Esophagus muscularis mucosa (tissue), 4 donors: ENCODE data around the gene BNC2. TPM values are rescaled to one million over a fixed set of nuclear protein-coding genes. Genes with fewer than 3 reads are reported as not detected.
"Not testable (repeated sequence)": the region's sequence is repeated elsewhere in the genome, so short reads cannot be mapped to it uniquely, and the experiment has no call there.

Experiments used
- DNase-seq: peaks from one replicate; pipeline ENCODE4 v3.0.0-alpha.2; 2017; ENCODE audit errors: extremely low spot score
- H3K27ac ChIP-seq, 4 donors: fragments of 200-600 bp; sonication (generic); replicated peaks in 1 of 4; 1 replicate in 3 of 4; 2 replicates in 1 of 4; pipeline ENCODE4 v1.5.1; 2016 to 2019; ENCODE audit warnings: mild to moderate bottlenecking in 1 of 4
- H3K27me3 ChIP-seq, 4 donors: fragments of 200-600 bp; sonication (generic); one replicate each; pipeline versions ENCODE4 v1.5.1 to v1.6.0; 2016 to 2019
- H3K36me3 ChIP-seq, 4 donors: fragments of 200-600 bp; sonication (generic); one replicate each; pipeline ENCODE4 v1.5.1; 2016 to 2019
- H3K4me1 ChIP-seq, 4 donors: fragments of 200-600 bp; sonication (generic); one replicate each; pipeline ENCODE4 v1.5.1; 2016 to 2019
- H3K4me3 ChIP-seq, 4 donors: fragments of 200-600 bp; sonication (generic); 1 replicate in 2 of 4; 2 replicates in 2 of 4; pipeline ENCODE4 v1.5.1; 2016 to 2019; ENCODE audit warnings: mild to moderate bottlenecking in 4 of 4, moderate library complexity in 1 of 4
- H3K9me3 ChIP-seq, 4 donors: fragments of 200-600 bp; sonication (generic); 1 replicate in 3 of 4; 2 replicates in 1 of 4; pipeline ENCODE4 v1.5.1; 2016 to 2019
- EP300 ChIP-seq: sonication (generic); formaldehyde crosslinking; IDR thresholded peaks from one replicate; pipeline ENCODE4 v1.6.1; 2017; ENCODE audit warnings: antibody characterized with exemption
- POLR2A ChIP-seq: fragments of 450-650 bp; IDR thresholded peaks from one replicate; pipeline ENCODE4 v1.6.1; 2017; ENCODE audit warnings: antibody characterized with exemption, moderate library complexity, mild to moderate bottlenecking, low read depth
- POLR2AphosphoS5 ChIP-seq, 2 donors: sonication (generic); formaldehyde crosslinking; IDR thresholded peaks; one replicate each; pipeline ENCODE4 v1.6.1; 2017; ENCODE audit warnings: antibody characterized with exemption in 2 of 2
- WGBS: methylation state at CpG from one replicate; pipeline ENCODE4 v1.1.5; 2018; 5-methylcytosine and 5-hydroxymethylcytosine counted together
- intact Hi-C: fragments of 100-400 bp; cut with DNase I; formaldehyde crosslinking; loops from one replicate; pipeline ENCODE4 v1.15.1; 2023
- total RNA-seq, 4 donors: library from RNA; depleted of rRNA; stranded (reverse); fragments of >200 nt; gene quantifications; one replicate each; pipeline versions ENCODE4 v1.1.0 to v1.2.1, GENCODE V29; 2016
- TF ChIP-seq, protein P1 (sequence below), 3 experiments: fragments of 200-600 bp in 2 of 3; fragments of 450-650 bp in 1 of 3; sonication (generic) in 2 of 3; IDR thresholded peaks; one replicate each; pipeline ENCODE4 v1.5.1; 2017 to 2019; ENCODE audit warnings: antibody characterized with exemption in 3 of 3, mild to moderate bottlenecking in 2 of 3, moderate library complexity in 1 of 3

Gene BNC2
- total RNA-seq, 4 donors from 2014 or later = 95.3 to 138 (median 123) TPM

DNA sequence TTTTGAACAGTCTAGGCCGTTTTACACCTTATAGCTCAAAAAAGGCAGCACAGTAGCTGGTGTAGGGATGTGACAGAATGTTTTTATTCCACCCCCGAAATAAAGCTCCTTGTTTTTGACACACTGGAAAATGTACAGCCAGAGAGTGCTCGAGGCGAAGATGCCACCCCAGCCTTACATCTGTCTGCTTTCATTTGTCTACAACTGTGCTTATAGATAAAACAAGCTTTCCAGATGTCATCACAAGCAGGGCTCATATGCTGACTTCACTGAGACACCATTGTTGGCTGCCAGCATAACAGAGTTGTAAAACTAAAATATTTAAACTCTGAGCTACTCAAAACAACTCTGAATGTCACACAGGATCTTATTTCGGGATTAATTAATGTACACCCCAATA is 386.3 kb downstream of the BNC2 start:
- no peak overlapping the region for H3K27ac ChIP-seq
- WGBS = 51% methylated on average over 5 of the region's 5 CpGs
- no peaks in the 10 kb centered on the region for H3K27me3 ChIP-seq
- H3K4me1 ChIP-seq = peaks cover 0 to 52% (median 37%) of the 10 kb centered on the region in 4 donors
- intact Hi-C loops = no loop called here
- no peaks in the 10 kb centered on the region for H3K36me3 ChIP-seq
- no peak overlapping the region for H3K4me3 ChIP-seq
- DNase-seq = no peak
- TF ChIP-seq POLR2A (no peak), EP300 (no peak)
- TF ChIP-seq, protein P1, sequence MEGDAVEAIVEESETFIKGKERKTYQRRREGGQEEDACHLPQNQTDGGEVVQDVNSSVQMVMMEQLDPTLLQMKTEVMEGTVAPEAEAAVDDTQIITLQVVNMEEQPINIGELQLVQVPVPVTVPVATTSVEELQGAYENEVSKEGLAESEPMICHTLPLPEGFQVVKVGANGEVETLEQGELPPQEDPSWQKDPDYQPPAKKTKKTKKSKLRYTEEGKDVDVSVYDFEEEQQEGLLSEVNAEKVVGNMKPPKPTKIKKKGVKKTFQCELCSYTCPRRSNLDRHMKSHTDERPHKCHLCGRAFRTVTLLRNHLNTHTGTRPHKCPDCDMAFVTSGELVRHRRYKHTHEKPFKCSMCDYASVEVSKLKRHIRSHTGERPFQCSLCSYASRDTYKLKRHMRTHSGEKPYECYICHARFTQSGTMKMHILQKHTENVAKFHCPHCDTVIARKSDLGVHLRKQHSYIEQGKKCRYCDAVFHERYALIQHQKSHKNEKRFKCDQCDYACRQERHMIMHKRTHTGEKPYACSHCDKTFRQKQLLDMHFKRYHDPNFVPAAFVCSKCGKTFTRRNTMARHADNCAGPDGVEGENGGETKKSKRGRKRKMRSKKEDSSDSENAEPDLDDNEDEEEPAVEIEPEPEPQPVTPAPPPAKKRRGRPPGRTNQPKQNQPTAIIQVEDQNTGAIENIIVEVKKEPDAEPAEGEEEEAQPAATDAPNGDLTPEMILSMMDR (IDR thresholded peaks at IDR 0.05) = no peak
- H3K9me3 ChIP-seq = no peaks in the 10 kb centered on the region

DNA sequence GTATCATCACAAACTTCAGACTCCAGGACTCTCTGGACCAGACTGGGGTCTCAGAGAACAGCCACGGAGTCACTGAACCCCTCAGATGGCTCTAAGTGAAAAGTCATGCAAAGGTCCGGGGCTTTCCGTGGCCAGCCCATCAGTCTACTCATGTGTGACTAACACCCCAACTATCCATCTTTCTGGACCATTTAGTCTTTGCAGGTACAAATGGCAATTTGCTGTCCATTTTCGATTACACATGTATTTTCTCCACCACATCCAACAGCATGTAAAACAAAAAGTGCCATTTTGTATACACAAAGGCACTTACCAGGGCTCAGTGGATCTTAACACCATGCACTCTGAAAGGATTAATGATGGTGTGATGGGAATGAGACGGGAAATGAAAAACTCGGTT is 387.7 kb downstream of the BNC2 start:
- intact Hi-C loops = no loop called here
- no peaks in the 10 kb centered on the region for H3K36me3 ChIP-seq
- DNase-seq = no peak
- H3K27me3 ChIP-seq = no peaks in the 10 kb centered on the region
- WGBS = 95% methylated on average over 6 of the region's 6 CpGs
- H3K27ac ChIP-seq = no peak overlapping the region
- no peak overlapping the region for H3K4me3 ChIP-seq
- H3K4me1 ChIP-seq = peaks cover 0 to 42% (median 28%) of the 10 kb centered on the region in 4 donors
- TF ChIP-seq POLR2A = no peak
- TF ChIP-seq, protein P1 (IDR thresholded peaks at IDR 0.05) = no peak
- TF ChIP-seq POLR2AphosphoS5 (IDR thresholded peaks at IDR 0.05) = no peak
- TF ChIP-seq EP300 = no peak
- no peaks in the 10 kb centered on the region for H3K9me3 ChIP-seq

DNA sequence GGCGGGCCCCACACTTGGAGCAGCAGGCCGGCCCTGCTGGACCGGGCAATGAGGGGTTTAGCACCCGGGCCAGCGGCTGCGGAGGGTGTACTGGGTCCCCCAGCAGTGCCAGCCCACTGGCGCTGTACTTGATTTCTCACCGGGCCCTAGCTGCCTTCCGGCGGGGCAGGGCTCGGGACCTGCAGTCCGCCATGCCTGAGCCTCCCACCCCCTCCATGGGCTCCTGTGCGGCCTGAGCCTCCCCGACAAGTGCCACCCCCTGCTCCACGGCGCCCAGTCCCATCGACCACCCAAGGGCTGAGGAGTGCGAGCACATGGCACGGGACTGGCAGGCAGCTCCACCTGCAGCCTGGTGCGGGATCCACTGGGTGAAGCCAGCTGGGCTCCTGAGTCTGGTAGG is 389.9 kb downstream of the BNC2 start:
- intact Hi-C loops, H3K4me3 ChIP-seq, H3K27ac ChIP-seq, H3K27me3 ChIP-seq, H3K36me3 ChIP-seq, H3K9me3 ChIP-seq, DNase-seq: not testable (repeated sequence)
- WGBS = 100% methylated on average over 14 of the region's 20 CpGs
- H3K4me1 ChIP-seq = peaks cover 0 to 22% (median 17%) of the 10 kb centered on the region in 4 donors

DNA sequence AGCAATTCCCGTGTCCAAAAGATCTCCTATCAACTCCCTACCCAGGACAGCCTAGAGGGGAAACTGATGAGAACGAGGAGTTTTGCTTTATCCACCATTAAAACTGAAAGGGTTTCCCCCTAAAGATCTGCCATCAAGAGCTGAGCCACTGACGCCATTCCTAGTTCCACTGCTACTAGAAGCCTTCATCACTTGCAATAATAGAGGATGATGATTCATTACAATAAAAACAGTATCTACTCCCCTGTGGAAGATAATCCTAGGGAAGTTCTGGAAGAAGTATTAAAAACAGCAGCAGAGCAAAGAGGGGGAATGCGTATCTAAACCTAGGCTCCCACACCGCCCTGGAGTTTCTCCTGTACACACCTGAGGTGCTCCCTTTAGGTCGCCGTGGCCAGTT is 394.5 kb downstream of the BNC2 start:
- TF ChIP-seq, protein P1 (IDR thresholded peaks at IDR 0.05) = no peak
- no peak for TF ChIP-seq EP300
- TF ChIP-seq POLR2AphosphoS5 (IDR thresholded peaks at IDR 0.05) = no peak
- TF ChIP-seq POLR2A = no peak
- no peaks in the 10 kb centered on the region for H3K27me3 ChIP-seq
- H3K9me3 ChIP-seq = no peaks in the 10 kb centered on the region
- H3K4me3 ChIP-seq = no peak overlapping the region
- no peaks in the 10 kb centered on the region for H3K36me3 ChIP-seq
- no peak for DNase-seq
- H3K27ac ChIP-seq = no peak overlapping the region
- H3K4me1 ChIP-seq = no peaks in the 10 kb centered on the region
- 94% methylated on average over 7 of the region's 7 CpGs for WGBS
- intact Hi-C loops = no loop called here

DNA sequence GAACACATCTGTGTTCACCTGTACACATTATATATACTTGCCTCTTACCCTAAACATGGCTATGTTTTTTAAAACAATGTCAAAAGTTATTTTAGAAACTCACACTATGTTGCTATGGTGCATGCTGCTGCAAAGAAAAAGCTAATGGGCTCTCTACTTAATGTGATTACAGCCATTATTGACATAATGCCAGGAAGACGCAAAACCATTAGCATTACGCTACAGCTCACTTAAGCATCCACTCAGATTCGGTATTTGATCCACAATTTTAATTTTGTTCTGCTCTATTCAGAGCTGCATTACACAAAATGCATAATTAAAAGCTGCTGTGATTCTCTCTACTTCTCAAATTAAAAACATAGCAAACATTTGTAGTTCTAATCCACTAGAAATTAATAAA is 395.2 kb downstream of the BNC2 start:
- no peak overlapping the region for H3K27ac ChIP-seq
- TF ChIP-seq EP300 (no peak), POLR2AphosphoS5 (IDR thresholded peaks at IDR 0.05) (no peak), POLR2A (no peak)
- TF ChIP-seq, protein P1 (IDR thresholded peaks at IDR 0.05) = no peak
- 89% methylated on average over 3 of the region's 3 CpGs for WGBS
- H3K36me3 ChIP-seq = no peaks in the 10 kb centered on the region
- no peaks in the 10 kb centered on the region for H3K4me1 ChIP-seq
- intact Hi-C loops = no loop called here
- no peak for DNase-seq
- H3K4me3 ChIP-seq = no peak overlapping the region
- no peaks in the 10 kb centered on the region for H3K27me3 ChIP-seq
- H3K9me3 ChIP-seq = no peaks in the 10 kb centered on the region
